ENCODE data around the gene PEAK1.

- TF ChIP-seq, protein P1, sequence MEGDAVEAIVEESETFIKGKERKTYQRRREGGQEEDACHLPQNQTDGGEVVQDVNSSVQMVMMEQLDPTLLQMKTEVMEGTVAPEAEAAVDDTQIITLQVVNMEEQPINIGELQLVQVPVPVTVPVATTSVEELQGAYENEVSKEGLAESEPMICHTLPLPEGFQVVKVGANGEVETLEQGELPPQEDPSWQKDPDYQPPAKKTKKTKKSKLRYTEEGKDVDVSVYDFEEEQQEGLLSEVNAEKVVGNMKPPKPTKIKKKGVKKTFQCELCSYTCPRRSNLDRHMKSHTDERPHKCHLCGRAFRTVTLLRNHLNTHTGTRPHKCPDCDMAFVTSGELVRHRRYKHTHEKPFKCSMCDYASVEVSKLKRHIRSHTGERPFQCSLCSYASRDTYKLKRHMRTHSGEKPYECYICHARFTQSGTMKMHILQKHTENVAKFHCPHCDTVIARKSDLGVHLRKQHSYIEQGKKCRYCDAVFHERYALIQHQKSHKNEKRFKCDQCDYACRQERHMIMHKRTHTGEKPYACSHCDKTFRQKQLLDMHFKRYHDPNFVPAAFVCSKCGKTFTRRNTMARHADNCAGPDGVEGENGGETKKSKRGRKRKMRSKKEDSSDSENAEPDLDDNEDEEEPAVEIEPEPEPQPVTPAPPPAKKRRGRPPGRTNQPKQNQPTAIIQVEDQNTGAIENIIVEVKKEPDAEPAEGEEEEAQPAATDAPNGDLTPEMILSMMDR (conservative IDR thresholded peaks at IDR 0.05 in 1 of 2, IDR thresholded peaks at IDR 0.05 in 1 of 2; ENCODE audit: low read depth in 1 of 2, low read length in 2 of 2) = no peak
- no peak for TF ChIP-seq EZH2 (IDR thresholded peaks at IDR 0.05; ENCODE audit: low read length, missing control alignments)
Observed at GRCh38 chr15:77191230-77191834, 228.6 kb downstream of the PEAK1 start.

Measured in fibroblast of lung (primary cell).